Measurements from ENCODE around the gene CDH15.
"Not testable (repeated sequence)": the region's sequence is repeated elsewhere in the genome, so short reads cannot be mapped to it uniquely, and the experiment has no call there.

Gene CDH15

GRCh38 chr16:89155851-89156739 lies 15.5 kb upstream of the CDH15 start:
- DNase-seq (ENCODE audit: low read depth) = no peak

DNA sequence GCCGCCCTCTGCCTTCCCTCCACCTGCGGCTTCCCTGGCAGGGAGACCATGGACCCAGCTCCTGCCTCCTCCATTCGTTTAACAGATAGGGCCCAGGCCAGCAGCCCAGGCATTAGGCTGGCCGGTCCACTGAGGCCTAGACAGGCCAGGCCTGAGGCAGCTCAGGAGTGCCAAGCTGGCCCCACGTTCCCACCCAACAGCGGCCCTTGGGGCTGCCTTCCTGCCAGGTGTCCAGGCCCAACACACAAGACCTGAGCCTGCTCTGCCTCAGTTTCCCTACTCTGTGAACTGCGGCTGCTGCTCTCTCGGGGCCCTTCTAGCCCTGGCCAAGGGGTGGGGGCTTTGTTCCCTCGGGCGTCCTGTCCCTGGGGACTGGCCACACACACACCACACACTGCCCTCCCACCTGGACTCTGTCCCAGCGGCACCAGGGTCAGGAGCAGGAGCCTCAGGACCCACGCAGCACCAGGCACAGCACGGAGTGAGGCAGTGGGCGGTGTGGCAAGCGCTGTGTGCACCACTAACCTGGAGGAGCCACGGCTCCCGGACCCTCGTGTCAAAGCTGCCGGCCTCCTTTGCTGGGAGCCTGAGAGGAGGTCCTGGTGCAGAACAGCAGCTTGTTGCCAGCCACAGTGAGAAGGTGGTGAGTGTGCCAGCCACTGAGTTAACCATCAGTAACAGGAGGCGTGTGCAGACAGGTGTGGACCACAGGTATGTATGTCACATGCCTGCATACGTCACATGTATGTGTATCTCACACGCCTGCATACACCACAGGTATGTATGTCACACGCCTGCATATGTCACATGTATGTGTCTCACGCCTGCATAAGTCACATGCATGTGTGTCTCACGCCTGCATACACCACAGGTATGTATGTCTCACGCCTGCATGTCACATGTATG lies 14.6 kb upstream of the CDH15 start:
- DNase-seq (ENCODE audit: low read depth) = no peak

- no peak for DNase-seq (ENCODE audit: low read depth)
Observed at GRCh38 chr16:89157778-89158177, 13.8 kb upstream of the CDH15 start.

GRCh38 chr16:89159066-89159849 lies 12.3 kb upstream of the CDH15 start:
- no peak for DNase-seq (ENCODE audit: low read depth)

- DNase-seq (ENCODE audit: low read depth) = no peak
Observed at GRCh38 chr16:89159850-89160354, 11.6 kb upstream of the CDH15 start.

- no peak for DNase-seq (ENCODE audit: low read depth)
Observed at GRCh38 chr16:89160977-89161701, 10.4 kb upstream of the CDH15 start.

- DNase-seq (ENCODE audit: low read depth) = no peak
Observed at GRCh38 chr16:89161763-89162713, 9.5 kb upstream of the CDH15 start.

DNA sequence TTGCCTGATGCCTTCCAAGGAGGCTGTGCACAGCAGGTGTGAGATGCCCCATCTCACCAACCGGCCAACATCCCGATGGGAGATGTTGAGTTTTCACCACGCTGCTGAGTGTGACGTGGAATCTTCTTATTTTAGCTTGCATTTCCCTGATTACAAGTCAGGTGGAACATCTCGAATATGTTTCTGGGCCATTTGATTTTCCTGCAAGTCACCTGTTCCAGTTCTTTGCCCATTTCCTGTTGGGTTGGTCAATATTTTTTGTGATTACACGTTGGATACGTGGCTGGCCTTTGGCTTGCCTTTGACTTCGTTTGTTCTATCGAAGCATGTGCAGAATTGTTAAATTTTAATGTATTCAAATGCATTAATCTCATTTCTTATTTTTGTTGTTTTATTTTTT lies 8.3 kb upstream of the CDH15 start:
- DNase-seq (ENCODE audit: low read depth) = no peak

GRCh38 chr16:89164436-89164835 lies 7.1 kb upstream of the CDH15 start:
- no peak for DNase-seq (ENCODE audit: low read depth)

- no peak for DNase-seq (ENCODE audit: low read depth)
Observed at GRCh38 chr16:89164847-89165680, 6.5 kb upstream of the CDH15 start.

- not testable (repeated sequence) for DNase-seq (ENCODE audit: low read depth)
Observed at GRCh38 chr16:89165681-89165979, 5.9 kb upstream of the CDH15 start.

DNA sequence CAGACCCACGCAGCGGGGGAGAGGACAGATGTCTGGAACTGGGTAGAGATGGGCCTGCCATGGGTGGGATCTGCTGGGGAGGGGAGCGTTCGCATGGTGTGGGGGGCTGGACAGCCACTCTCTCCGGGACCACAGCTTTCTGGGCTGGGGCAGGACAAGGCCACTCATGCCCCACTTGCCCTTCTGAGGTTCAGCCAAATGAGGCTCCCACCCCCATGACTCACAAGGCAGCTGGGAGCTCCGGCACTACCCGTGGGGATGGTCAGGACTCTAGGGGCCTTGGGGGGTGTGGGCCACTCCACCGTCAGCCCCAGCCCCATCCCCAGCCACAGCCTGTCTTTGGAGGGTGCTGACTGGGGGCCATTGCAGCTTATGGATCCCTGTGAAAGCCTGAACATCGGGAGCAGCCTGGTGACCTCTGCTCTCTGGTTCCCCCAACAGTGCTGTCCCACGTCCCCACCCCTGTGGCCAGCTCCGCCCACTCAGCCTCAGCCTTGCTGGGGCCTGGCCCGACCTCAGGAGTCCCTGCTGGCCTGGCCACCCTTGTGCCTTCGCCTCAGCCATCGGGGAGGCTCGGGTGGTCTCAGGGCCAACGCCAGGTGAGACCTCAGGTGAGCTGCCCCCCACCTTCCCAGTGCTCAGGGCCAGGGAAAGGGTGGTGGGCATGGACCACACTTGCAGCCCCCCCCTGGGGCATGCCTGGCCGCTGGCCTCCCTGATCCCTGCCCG lies 4.7 kb upstream of the CDH15 start:
- no peak for DNase-seq (ENCODE audit: low read depth)

- DNase-seq (ENCODE audit: low read depth) = peak; percentile 77
Observed at GRCh38 chr16:89167425-89167941, 4.1 kb upstream of the CDH15 start.

GRCh38 chr16:89168381-89169189 lies 3.0 kb upstream of the CDH15 start:
- DNase-seq (ENCODE audit: low read depth) = no peak

- no peak for DNase-seq (ENCODE audit: low read depth)
Observed at GRCh38 chr16:89169778-89170177, 1.8 kb upstream of the CDH15 start.

DNA sequence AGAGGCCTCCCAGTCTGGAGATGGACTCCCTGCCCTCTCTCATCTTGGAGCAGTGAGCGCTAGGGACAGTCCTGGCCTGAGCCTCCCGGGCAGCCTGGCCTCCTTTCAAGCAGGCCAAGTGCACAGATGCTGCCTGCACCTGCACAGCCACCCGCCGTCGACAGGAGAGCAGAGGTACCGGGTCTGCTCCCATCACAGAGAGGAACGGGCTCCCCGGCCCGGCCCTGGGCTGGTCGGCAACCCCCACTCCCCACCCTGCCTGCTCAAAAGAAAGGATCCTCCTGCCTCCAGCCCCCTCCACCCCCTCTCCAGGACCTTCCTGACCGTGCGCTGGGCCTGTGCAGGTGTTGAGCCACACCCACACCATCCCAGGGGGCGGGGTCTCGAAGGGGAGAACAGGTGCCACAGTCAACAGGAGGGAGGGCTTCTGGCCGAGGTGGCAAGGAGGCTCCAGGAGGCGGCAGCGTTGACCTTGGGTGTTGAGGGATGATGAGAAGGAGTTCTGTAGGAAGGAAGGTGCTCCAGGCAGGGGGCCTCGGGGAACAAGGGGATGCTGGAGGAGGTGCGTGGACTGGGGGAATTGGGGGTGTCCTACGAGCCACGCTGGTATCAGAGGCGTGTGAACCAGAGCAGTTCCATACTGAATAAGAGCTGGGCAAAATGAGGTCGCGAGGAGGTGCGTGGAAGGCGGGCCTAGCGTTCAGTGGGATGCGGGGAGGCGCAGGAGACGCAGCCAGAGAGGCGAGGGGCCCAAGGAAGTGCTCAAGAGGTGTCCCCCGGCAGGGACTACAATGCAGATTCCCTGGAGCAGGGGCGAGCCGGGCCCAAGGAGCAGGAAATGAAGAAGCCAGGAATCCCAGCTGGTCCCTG lies 967 bp upstream of the CDH15 start:
- DNase-seq (ENCODE audit: low read depth) = no peak

- DNase-seq (ENCODE audit: low read depth) = no peak
Observed at GRCh38 chr16:89172171-89172527, 601 bp downstream of the CDH15 start.
